ENCODE data around the gene ZNF784. TPM values are rescaled to one million over a fixed set of nuclear protein-coding genes. Genes with fewer than 3 reads are reported as not detected.

Gene ZNF784
- total and polyA plus RNA-seq, 9 of the 15 experiments (the other 6 are each of a cell fraction or from before 2014, with no cell fraction given) = 0.14 to 6.1 (median 2.1) TPM

- TF ChIP-seq ATF6 (CRISPR knock-in tag; IDR thresholded peaks at IDR 0.05) = no peak
- TF ChIP-seq POLR2G (IDR thresholded peaks at IDR 0.05; ENCODE audit: low read depth, low read length) = peak; percentile 51
- TF ChIP-seq NR1H2 (CRISPR knock-in tag; IDR thresholded peaks at IDR 0.05) = no peak
- TF ChIP-seq POLR2AphosphoS5 (IDR thresholded peaks at IDR 0.05; ENCODE audit: control insufficient read depth, insufficient read depth, low read depth, low read length) = peak; percentile 30; the same call in 1 of the 2 replicates
- TF ChIP-seq GABPB1 (CRISPR knock-in tag; IDR thresholded peaks at IDR 0.05) = peak; percentile 94
- peak; percentile 52; the same call in 1 of the 2 replicates for TF ChIP-seq NCOR1 (IDR thresholded peaks at IDR 0.05)
- no peak for TF ChIP-seq BRCA1 (IDR thresholded peaks at IDR 0.05)
- TF ChIP-seq BRCA1 (CRISPR knock-in tag; IDR thresholded peaks at IDR 0.05) = no peak
- no peak for TF ChIP-seq RBBP5 (IDR thresholded peaks at IDR 0.05; ENCODE audit: borderline replicate concordance, insufficient read depth, low read length, poor library complexity, severe bottlenecking)
- no peak for TF ChIP-seq ZBTB26 (CRISPR knock-in tag; IDR thresholded peaks at IDR 0.05)
- TF ChIP-seq GTF2E2 (tag; IDR thresholded peaks at IDR 0.05) = peak; percentile 70; the same call in 1 of the 2 replicates
- no peak for TF ChIP-seq PBX2 (CRISPR knock-in tag; IDR thresholded peaks at IDR 0.05; ENCODE audit: low read depth)
- TF ChIP-seq PBX2 (tag; conservative IDR thresholded peaks at IDR 0.05; ENCODE audit: low read depth) = no peak
- no peak for TF ChIP-seq ZKSCAN8 (CRISPR knock-in tag; IDR thresholded peaks at IDR 0.05)
- TF ChIP-seq FOXP4 (CRISPR knock-in tag; IDR thresholded peaks at IDR 0.05; ENCODE audit: borderline replicate concordance) = no peak
- no peak for TF ChIP-seq BRD4 (IDR thresholded peaks at IDR 0.05)
- TF ChIP-seq L3MBTL2 (IDR thresholded peaks at IDR 0.05) = no peak; the same call in 1 of the 2 replicates
- TF ChIP-seq CBX2 (IDR thresholded peaks at IDR 0.05; ENCODE audit: insufficient read depth, low read length, poor library complexity, severe bottlenecking) = no peak
- no peak for TF ChIP-seq ZBED1 (IDR thresholded peaks at IDR 0.05)
- no peak for TF ChIP-seq ZNF282 (CRISPR knock-in tag; IDR thresholded peaks at IDR 0.05)
- no peak for TF ChIP-seq CREBBP (IDR thresholded peaks at IDR 0.05; ENCODE audit: low read depth, low read length)
- TF ChIP-seq NR4A1 (CRISPR knock-in tag; IDR thresholded peaks at IDR 0.05) = no peak
- TF ChIP-seq NR4A1 (tag; IDR thresholded peaks at IDR 0.05) = no peak
Observed at GRCh38 chr19:55599468-55599841, 24.9 kb downstream of the ZNF784 start, which contains the start of gene FIZ1 (continued).

Measured in K562 (cell line).